ENCODE data around the gene PGAP2. TPM values are rescaled to one million over a fixed set of nuclear protein-coding genes. Genes with fewer than 3 reads are reported as not detected.

The PGAP2 gene
- total RNA-seq, 1 experiment from 2014 or later = 35.2 TPM

DNA sequence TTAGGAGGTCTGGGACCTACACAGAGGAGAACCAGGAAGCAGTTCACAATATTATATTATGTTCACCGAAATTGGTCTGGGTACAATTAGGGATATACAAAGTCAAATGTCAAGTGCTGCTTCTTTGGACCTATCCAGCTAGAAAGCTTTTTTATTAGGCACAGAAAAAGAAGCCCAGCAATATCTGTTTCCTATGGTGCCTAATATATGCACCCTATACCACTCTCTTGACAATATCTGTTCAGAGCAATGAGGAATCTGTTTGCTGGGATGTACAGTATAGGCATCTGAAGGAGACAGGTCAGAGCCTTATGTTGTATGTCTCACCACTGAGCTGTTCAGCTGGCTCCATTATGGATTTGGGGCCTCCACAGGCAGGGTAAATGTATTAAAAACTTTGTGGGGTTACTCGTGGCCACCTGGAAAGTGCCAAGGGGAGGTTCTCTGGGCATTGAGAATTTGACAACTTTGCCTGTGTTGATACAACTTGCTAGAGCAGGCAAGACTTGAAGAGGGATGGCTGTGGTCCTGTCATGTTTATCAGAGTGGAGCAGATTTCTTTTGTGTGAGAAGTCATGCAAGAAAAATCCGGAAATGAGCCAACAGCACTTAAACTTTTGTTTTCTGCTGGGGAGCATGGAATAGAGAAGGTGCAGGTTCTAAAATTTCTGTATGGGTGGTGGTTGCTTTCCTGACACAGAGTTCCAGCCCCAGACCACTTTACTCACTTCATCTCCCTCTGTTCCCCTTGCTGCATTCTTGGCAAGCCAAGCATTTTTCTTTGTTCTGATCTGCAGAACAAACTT, 57.2 kb downstream of the PGAP2 start:
- BruUV-seq (replicated peaks) = no TSS peak
- TF ChIP-seq, protein P1, sequence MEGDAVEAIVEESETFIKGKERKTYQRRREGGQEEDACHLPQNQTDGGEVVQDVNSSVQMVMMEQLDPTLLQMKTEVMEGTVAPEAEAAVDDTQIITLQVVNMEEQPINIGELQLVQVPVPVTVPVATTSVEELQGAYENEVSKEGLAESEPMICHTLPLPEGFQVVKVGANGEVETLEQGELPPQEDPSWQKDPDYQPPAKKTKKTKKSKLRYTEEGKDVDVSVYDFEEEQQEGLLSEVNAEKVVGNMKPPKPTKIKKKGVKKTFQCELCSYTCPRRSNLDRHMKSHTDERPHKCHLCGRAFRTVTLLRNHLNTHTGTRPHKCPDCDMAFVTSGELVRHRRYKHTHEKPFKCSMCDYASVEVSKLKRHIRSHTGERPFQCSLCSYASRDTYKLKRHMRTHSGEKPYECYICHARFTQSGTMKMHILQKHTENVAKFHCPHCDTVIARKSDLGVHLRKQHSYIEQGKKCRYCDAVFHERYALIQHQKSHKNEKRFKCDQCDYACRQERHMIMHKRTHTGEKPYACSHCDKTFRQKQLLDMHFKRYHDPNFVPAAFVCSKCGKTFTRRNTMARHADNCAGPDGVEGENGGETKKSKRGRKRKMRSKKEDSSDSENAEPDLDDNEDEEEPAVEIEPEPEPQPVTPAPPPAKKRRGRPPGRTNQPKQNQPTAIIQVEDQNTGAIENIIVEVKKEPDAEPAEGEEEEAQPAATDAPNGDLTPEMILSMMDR (IDR thresholded peaks at IDR 0.05; ENCODE audit: unreplicated experiment) = no peak
- no peaks in the 10 kb centered on the region for H3K9me3 Mint-ChIP-seq (ENCODE audit: low read depth, unreplicated experiment)
- CTCF ChIA-PET = interaction anchor here (0.9 to 3.1 kb wide), 2 partner anchors 10 to 11 kb away, joined by 6 to 10 read pairs; partner anchors contain the start of gene STIM1
- no peak overlapping the region for H3K4me3 Mint-ChIP-seq (ENCODE audit: low read depth, unreplicated experiment)
- H3K36me3 Mint-ChIP-seq (ENCODE audit: insufficient read depth, unreplicated experiment) = no peaks in the 10 kb centered on the region
- no peak for DNase-seq
- H3K27ac Mint-ChIP-seq (ENCODE audit: unreplicated experiment) = no peak overlapping the region
- peaks cover 40% of the 10 kb centered on the region for H3K4me1 Mint-ChIP-seq (ENCODE audit: low read depth, unreplicated experiment)
- no peaks in the 10 kb centered on the region for H3K27me3 Mint-ChIP-seq (ENCODE audit: unreplicated experiment)
- intact Hi-C loops (cut with micrococcal nuclease; ENCODE audit: unreplicated experiment) = no loop called here

DNA sequence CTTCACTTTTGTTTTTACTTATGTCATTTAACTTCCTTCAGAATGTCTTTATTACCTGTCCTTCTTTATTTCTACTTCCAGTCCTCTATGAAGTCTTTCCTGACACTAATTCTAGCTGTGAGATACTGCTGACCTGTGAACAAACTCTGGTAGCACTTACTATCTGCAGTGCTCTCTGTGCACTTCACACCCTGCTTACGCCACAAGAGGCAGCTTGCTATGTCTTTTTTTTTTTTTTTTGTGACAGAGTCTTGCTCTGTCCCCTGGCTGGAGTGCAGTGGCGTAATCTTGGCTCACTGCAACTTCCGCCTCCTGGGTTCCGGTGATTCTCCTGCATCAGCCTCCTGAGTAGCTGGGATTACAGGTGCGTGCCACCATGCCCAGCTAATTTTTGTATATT, 57.8 kb downstream of the PGAP2 start:
- Mint-ChIP-seq H3K9me3 (ENCODE audit: low read depth, unreplicated experiment) (no peaks in the 10 kb centered on the region), H3K27ac (ENCODE audit: unreplicated experiment) (no peak overlapping the region), H3K4me1 (ENCODE audit: low read depth, unreplicated experiment) (peaks cover 34% of the 10 kb centered on the region), H3K4me3 (ENCODE audit: low read depth, unreplicated experiment) (no peak overlapping the region), H3K27me3 (ENCODE audit: unreplicated experiment) (no peaks in the 10 kb centered on the region), H3K36me3 (ENCODE audit: insufficient read depth, unreplicated experiment) (no peaks in the 10 kb centered on the region)
- intact Hi-C loops (cut with micrococcal nuclease; ENCODE audit: unreplicated experiment) = no loop called here
- BruUV-seq (replicated peaks) = no TSS peak
- CTCF ChIA-PET = interaction anchor here (0.9 to 3.1 kb wide), 2 partner anchors 9 to 11 kb away, joined by 6 to 10 read pairs; partner anchors contain the start of gene STIM1
- TF ChIP-seq, protein P1 (IDR thresholded peaks at IDR 0.05; ENCODE audit: unreplicated experiment) = no peak
- no peak for DNase-seq

DNA sequence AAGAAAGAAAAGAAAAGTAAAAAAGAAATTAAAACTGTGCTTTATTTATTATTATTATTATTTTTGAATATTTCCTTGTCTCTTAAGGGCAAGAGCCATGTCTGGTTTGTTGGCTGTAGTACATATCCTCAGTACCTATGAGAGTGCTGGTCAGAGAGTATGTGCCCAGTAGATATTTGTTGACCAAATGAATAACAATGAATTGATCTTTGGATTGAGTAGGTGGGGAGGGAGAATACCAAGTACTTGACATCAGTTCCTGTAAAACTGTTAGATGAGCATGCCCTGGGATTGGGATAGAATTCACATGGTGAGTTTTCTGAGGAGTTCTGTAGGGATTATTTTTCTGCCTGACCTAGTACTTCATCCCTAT, 58.5 kb downstream of the PGAP2 start:
- H3K9me3 Mint-ChIP-seq (ENCODE audit: low read depth, unreplicated experiment) = no peaks in the 10 kb centered on the region
- no peaks in the 10 kb centered on the region for H3K27me3 Mint-ChIP-seq (ENCODE audit: unreplicated experiment)
- no peak overlapping the region for H3K27ac Mint-ChIP-seq (ENCODE audit: unreplicated experiment)
- H3K4me3 Mint-ChIP-seq (ENCODE audit: low read depth, unreplicated experiment) = no peak overlapping the region
- intact Hi-C loops (cut with micrococcal nuclease; ENCODE audit: unreplicated experiment) = no loop called here
- no TSS peak for BruUV-seq (replicated peaks)
- DNase-seq = no peak
- TF ChIP-seq, protein P1 (IDR thresholded peaks at IDR 0.05; ENCODE audit: unreplicated experiment) = no peak
- H3K4me1 Mint-ChIP-seq (ENCODE audit: low read depth, unreplicated experiment) = peaks cover 28% of the 10 kb centered on the region
- CTCF ChIA-PET = no interaction called here
- H3K36me3 Mint-ChIP-seq (ENCODE audit: insufficient read depth, unreplicated experiment) = no peaks in the 10 kb centered on the region

DNA sequence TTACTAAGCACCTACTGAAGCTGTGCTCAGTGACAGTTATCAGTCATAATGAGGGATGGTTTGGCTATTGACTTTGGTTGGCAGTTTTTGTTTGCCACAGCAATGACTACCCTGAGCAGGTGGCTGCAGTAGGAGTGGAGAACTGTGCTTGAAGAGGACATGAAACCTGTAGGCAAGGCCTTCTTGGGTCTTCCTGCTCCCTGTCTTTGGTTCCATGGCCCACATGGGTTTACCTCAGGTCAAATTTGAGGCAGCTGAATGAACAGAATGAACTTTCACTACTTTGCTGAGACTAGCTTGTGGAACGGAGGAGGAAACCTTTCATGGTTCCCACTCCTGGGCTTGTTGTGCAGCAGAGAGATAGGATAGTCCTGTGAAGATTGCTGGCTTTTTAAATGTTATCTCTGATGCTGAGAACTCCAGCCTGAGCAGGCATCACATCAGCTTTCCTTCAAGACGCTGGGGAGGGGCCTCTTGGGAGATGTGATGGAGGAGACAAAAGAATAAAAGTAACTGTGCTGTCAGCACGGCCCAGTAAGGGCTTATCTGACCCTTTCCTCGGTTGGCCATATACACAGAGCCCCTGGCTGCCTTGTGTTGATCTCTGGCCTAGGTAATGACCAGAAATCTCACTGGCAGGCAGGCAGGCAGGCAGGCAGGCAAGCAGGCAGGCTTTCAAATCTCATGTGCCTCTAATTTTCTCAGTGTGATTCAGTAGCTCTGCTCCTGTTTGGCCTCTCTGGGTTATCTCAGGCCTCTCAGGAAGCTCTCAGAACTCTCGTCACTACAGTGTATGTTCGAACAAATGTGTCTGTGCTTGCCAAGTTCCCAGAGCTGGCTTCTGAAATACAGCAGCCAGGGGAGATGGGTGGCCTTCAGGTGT, 59.1 kb downstream of the PGAP2 start:
- no peaks in the 10 kb centered on the region for H3K9me3 Mint-ChIP-seq (ENCODE audit: low read depth, unreplicated experiment)
- H3K4me3 Mint-ChIP-seq (ENCODE audit: low read depth, unreplicated experiment) = no peak overlapping the region
- no peaks in the 10 kb centered on the region for H3K36me3 Mint-ChIP-seq (ENCODE audit: insufficient read depth, unreplicated experiment)

More for the DNA sequence above, 59.1 kb downstream of the PGAP2 start:
- Mint-ChIP-seq H3K27ac (ENCODE audit: unreplicated experiment) (no peak overlapping the region), H3K4me1 (ENCODE audit: low read depth, unreplicated experiment) (peaks cover 26% of the 10 kb centered on the region), H3K27me3 (ENCODE audit: unreplicated experiment) (no peaks in the 10 kb centered on the region)
- CTCF ChIA-PET = no interaction called here
- intact Hi-C loops (cut with micrococcal nuclease; ENCODE audit: unreplicated experiment) = no loop called here
- TF ChIP-seq, protein P1 (IDR thresholded peaks at IDR 0.05; ENCODE audit: unreplicated experiment) = no peak
- DNase-seq = no peak
- no TSS peak for BruUV-seq (replicated peaks)

All from Calu3 (cell line).